CD4-positive, alpha-beta T cell (primary cell): Measurements from ENCODE around the gene EPRS1. TPM values are rescaled to one million over a fixed set of nuclear protein-coding genes. Genes with fewer than 3 reads are reported as not detected.
A peak's percentile ranks its signal among the peaks of the same experiment; 100 is the strongest.

Experiments
- ATAC-seq: fragments of 200-7000 bp; cut with Tn5 transposase; one replicate; pipeline ENCODE4 v1.10.0; 2022; ENCODE audit warnings: mild to moderate bottlenecking; ENCODE audit not compliant: poor library complexity
- CTCF ChIA-PET: fragments of 350-600 bp; sonication (Branson Sonifier 250); formaldehyde crosslinking; loops from one replicate; lab custom pipeline; 2021; ENCODE audit warnings: antibody characterized with exemption, inconsistent platforms; lab: Charles Lee
- POLR2A ChIA-PET: fragments of 350-600 bp; sonication (Branson Sonifier 250); formaldehyde crosslinking; loops from one replicate; lab custom pipeline; 2021; ENCODE audit warnings: antibody characterized with exemption, inconsistent platforms; lab: Charles Lee
- DNase-seq, 14 experiments: peaks; one replicate each; pipeline ENCODE4 v3.0.0-alpha.2; 2013 to 2020; ENCODE audit warnings: mixed read lengths in 2 of 14
- H3K27ac ChIP-seq, 2 donors: one replicate each; pipeline versions ENCODE4 v1.5.1 to v1.7.0; 2013; ENCODE audit warnings: low read length in 2 of 2, low read depth in 1 of 2, mild to moderate bottlenecking in 1 of 2
- H3K27me3 ChIP-seq, 2 experiments: 1 replicate in 1 of 2; 2 replicates in 1 of 2; pipeline versions ENCODE4 v1.6.1 to v1.7.0; 2013; ENCODE audit warnings: low read length in 2 of 2, control low read depth in 1 of 2, mild to moderate bottlenecking in 1 of 2, moderate library complexity in 1 of 2; ENCODE audit not compliant: insufficient read depth in 2 of 2, control insufficient read depth in 1 of 2
- H3K36me3 ChIP-seq: one replicate; pipeline ENCODE4 v1.6.1; 2013; ENCODE audit warnings: low read length, control low read depth; ENCODE audit not compliant: insufficient read depth
- H3K4me1 ChIP-seq: one replicate; pipeline ENCODE4 v1.6.1; 2013; ENCODE audit warnings: low read length, control low read depth; ENCODE audit not compliant: insufficient read depth
- H3K4me3 ChIP-seq: one replicate; pipeline ENCODE4 v1.5.1; 2013; ENCODE audit warnings: mild to moderate bottlenecking, low read length, moderate library complexity
- H3K9me3 ChIP-seq, 2 experiments: 1 replicate in 1 of 2; 2 replicates in 1 of 2; pipeline versions ENCODE4 v1.6.1 to v1.7.0; 2013; ENCODE audit warnings: low read length in 2 of 2, mild to moderate bottlenecking in 2 of 2, control low read depth in 1 of 2, moderate library complexity in 1 of 2; ENCODE audit not compliant: control insufficient read depth in 1 of 2, insufficient read depth in 1 of 2
- H3K27ac Mint-ChIP-seq: one replicate; pipeline ENCODE4 v1.8.0; 2020; ENCODE audit warnings: mixed read lengths
- H3K27me3 Mint-ChIP-seq: one replicate; pipeline ENCODE4 v1.8.0; 2021; ENCODE audit warnings: mixed read lengths
- H3K36me3 Mint-ChIP-seq: one replicate; pipeline ENCODE4 v1.8.0; 2021; ENCODE audit warnings: low read depth, mixed read lengths
- H3K4me1 Mint-ChIP-seq: one replicate; pipeline ENCODE4 v1.8.0; 2021; ENCODE audit warnings: low read depth, mixed read lengths
- H3K4me3 Mint-ChIP-seq: one replicate; pipeline ENCODE4 v1.8.0; 2020; ENCODE audit warnings: mild to moderate bottlenecking, mixed read lengths
- H3K9me3 Mint-ChIP-seq: one replicate; pipeline ENCODE4 v1.8.0; 2020; ENCODE audit warnings: mixed read lengths
- intact Hi-C, 2 experiments: fragments of 100-400 bp; cut with DNase I in 1 of 2; cut with micrococcal nuclease in 1 of 2; formaldehyde crosslinking; loops; one replicate each; pipeline versions ENCODE4 v1.15.1 to v1.9.0; 2023 to 2025; cut with DNase I, micrococcal nuclease
- total RNA-seq, 174 experiments: library from RNA in 2 of 174; stranded (reverse) in 2 of 174; gene quantifications; one replicate each; pipeline ENCODE4 v1.2.3 and lab custom pipeline; 2021 to 2026
- TF ChIP-seq, protein P1 (sequence below): fragments of 200-600 bp; IDR thresholded peaks from one replicate; pipeline ENCODE4 v1.8.0; 2022; ENCODE audit warnings: antibody characterized with exemption, mild to moderate bottlenecking

The EPRS1 gene
- total RNA-seq, 2 experiments from 2014 or later = 37.4 to 39.6 TPM

DNA sequence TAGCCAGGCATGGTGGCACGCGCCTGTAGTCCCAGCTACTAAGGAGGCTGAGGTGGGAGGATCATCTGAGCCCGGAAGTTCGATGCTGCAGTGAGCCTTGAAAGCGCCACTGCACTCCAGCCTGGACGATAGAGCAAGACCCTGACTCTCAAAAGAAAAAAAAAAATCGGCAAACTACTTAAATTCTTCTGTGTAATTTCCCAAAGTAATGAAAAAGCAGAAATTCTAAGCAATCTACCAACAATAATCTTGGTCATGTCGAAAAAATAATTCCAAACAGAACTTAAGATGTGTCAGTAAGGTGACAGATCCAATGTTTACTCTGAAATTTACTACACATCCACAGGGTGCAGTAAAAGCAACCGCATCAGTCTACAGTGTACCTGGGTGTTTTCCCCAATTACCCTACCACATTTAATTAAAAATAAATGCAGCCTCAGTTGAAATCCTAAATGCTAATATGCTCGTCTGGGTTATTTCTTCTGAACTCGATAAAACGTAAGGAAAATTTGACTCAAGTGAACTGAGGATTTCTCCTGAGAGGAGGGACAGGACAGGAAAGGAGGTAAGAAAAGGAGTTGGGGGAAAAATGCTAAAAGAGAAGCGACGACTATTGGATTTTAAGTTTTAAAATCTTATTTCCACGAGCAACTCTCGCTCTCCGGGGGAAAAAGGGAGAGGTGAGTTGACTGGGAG lies 801 bp downstream of the EPRS1 start:
- Mint-ChIP-seq H3K27ac (peak overlapping the region; percentile 91), H3K36me3 (peaks cover 20% of the 10 kb centered on the region), H3K9me3 (no peaks in the 10 kb centered on the region), H3K4me3 (peak overlapping the region; percentile 97), H3K27me3 (no peaks in the 10 kb centered on the region), H3K4me1 (peaks cover 37% of the 10 kb centered on the region)
- Histone ChIP-seq H3K4me3 (peak overlapping the region; percentile 99), H3K36me3 (peaks cover 2% of the 10 kb centered on the region), H3K27me3 (no peaks in the 10 kb centered on the region), H3K9me3 (no peaks in the 10 kb centered on the region), H3K27ac (peak overlapping the region; percentile 74 to 82), H3K4me1 (peaks cover 19% of the 10 kb centered on the region)
- intact Hi-C loops = loop anchor here (1.0 to 5.0 kb wide), 3 partner anchors 44 to 227 kb away; partner anchors contain the start of genes BPNT1 (in 1 of the 2), IARS2 (in 1 of the 2) and RAB3GAP2 (in 1 of the 2)
- ChIA-PET CTCF (interaction anchor here (0.6 to 1.6 kb wide), 7 partner anchors 7 to 47 kb away, joined by 3 to 11 read pairs (median 3); partner anchors contain the start of gene BPNT1), POLR2A (interaction anchor here (0.8 to 3.8 kb wide), 4 partner anchors 44 to 48 kb away, joined by 4 to 22 read pairs (median 4); partner anchors contain the start of genes BPNT1 and IARS2)
- DNase-seq (peak in 4 of 14 experiments; percentile 7 to 55 (median 46)), ATAC-seq (no peak)
- TF ChIP-seq, protein P1, sequence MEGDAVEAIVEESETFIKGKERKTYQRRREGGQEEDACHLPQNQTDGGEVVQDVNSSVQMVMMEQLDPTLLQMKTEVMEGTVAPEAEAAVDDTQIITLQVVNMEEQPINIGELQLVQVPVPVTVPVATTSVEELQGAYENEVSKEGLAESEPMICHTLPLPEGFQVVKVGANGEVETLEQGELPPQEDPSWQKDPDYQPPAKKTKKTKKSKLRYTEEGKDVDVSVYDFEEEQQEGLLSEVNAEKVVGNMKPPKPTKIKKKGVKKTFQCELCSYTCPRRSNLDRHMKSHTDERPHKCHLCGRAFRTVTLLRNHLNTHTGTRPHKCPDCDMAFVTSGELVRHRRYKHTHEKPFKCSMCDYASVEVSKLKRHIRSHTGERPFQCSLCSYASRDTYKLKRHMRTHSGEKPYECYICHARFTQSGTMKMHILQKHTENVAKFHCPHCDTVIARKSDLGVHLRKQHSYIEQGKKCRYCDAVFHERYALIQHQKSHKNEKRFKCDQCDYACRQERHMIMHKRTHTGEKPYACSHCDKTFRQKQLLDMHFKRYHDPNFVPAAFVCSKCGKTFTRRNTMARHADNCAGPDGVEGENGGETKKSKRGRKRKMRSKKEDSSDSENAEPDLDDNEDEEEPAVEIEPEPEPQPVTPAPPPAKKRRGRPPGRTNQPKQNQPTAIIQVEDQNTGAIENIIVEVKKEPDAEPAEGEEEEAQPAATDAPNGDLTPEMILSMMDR = no peak

GRCh38 chr1:220044678-220045355 lies 1.5 kb downstream of the EPRS1 start:
- Mint-ChIP-seq H3K27ac (peak overlapping the region; percentile 91), H3K27me3 (no peaks in the 10 kb centered on the region), H3K9me3 (no peaks in the 10 kb centered on the region), H3K36me3 (peaks cover 20% of the 10 kb centered on the region), H3K4me3 (peak overlapping the region; percentile 97), H3K4me1 (peaks cover 37% of the 10 kb centered on the region)
- Histone ChIP-seq H3K4me3 (peak overlapping the region; percentile 99), H3K9me3 (no peaks in the 10 kb centered on the region), H3K36me3 (peaks cover 8% of the 10 kb centered on the region), H3K4me1 (peaks cover 21% of the 10 kb centered on the region), H3K27ac (peak overlapping the region; percentile 52 to 82), H3K27me3 (no peaks in the 10 kb centered on the region)
- ATAC-seq (no peak), DNase-seq (peak in 1 of 14 experiments; percentile 16)
- CTCF ChIA-PET = interaction anchor here (0.7 kb wide), 1 partner anchor 23 kb away, joined by 3 read pairs; no protein-coding TSS in a partner anchor
- POLR2A ChIA-PET = interaction anchor here (0.7 to 1.2 kb wide), 2 partner anchors 24 to 45 kb away, joined by 3 to 4 read pairs; partner anchors contain the start of gene BPNT1
- intact Hi-C loops = loop anchor here in 1 of 2 experiments (5.0 kb wide), 2 partner anchors 227 to 873 kb away; partner anchors contain the start of genes LYPLAL1 and RAB3GAP2
- TF ChIP-seq, protein P1 = no peak

DNA sequence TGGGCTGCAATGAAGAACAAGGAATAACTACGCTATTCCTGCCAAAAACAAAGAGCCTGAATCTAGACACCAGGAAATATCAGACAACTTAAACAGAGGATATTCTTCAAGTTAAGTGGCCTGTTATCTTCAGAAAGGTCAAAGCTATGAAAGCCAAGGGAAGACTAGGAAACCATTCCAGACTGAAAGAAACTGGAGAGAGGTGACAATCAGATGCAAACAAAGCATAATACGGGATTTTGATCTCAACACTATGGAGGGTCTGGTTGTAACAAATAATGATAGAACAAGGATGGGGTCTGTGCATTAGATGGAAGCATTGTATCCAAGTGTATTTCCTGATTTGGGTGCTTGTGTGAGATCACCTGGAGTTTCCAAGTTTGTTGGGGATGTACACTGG lies 2.7 kb downstream of the EPRS1 start:
- POLR2A ChIA-PET = no interaction called here
- ATAC-seq = no peak
- H3K4me3 Mint-ChIP-seq = peak overlapping the region; percentile 26

More for the DNA sequence above, 2.7 kb downstream of the EPRS1 start:
- intact Hi-C loops = loop anchor here in 1 of 2 experiments (5.0 kb wide), 1 partner anchor 871 kb away; the partner anchor contains the start of gene LYPLAL1
- Histone ChIP-seq H3K27ac (no peak overlapping the region), H3K4me1 (peaks cover 23% of the 10 kb centered on the region), H3K9me3 (no peaks in the 10 kb centered on the region), H3K36me3 (peaks cover 19% of the 10 kb centered on the region), H3K4me3 (no peak overlapping the region), H3K27me3 (no peaks in the 10 kb centered on the region)
- Mint-ChIP-seq H3K4me1 (peaks cover 44% of the 10 kb centered on the region), H3K36me3 (peaks cover 27% of the 10 kb centered on the region), H3K27me3 (no peaks in the 10 kb centered on the region), H3K9me3 (no peaks in the 10 kb centered on the region), H3K27ac (peak overlapping the region; percentile 91)
- CTCF ChIA-PET = no interaction called here
- TF ChIP-seq, protein P1 = no peak
- DNase-seq = no peak
